ENCODE measurements around the gene TRIM46.

DNA sequence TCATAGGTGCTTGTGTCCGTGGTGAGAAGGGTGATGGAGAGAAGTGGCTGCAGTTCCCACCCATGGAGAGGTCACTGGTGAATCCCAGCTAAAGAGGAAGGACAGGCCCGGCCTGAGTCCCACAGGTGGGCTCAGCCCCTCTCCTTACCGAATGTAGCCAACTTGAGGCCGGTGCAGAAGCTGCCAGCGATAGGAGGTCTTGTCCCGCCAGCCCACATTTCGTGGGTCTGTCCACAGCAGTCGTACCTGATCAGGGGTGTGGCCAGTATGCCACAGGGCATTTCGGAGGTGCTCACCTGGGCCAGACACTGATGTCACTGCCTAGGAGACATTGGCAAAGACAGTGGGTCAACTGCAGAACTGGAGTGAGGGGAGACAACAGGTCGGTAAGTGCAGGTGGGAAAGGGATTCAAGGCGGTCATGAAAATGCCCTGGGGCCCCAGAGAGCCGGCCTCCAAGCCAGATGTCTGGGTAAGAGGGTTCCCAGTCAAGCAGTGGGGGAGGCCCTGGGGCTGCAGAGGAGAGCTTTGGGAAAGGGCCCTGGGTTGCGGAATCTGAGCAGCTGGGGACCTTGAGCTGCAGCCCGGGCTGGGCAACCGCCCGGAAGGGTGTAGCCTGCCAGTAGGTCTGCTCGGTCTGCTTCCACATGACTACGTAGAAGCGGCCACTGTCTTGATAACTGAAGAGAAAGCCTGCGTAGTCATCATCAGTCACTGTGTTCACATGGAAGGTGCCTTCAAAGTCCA, 23.4 kb downstream of the TRIM46 start:
- TF ChIP-seq, protein P1, sequence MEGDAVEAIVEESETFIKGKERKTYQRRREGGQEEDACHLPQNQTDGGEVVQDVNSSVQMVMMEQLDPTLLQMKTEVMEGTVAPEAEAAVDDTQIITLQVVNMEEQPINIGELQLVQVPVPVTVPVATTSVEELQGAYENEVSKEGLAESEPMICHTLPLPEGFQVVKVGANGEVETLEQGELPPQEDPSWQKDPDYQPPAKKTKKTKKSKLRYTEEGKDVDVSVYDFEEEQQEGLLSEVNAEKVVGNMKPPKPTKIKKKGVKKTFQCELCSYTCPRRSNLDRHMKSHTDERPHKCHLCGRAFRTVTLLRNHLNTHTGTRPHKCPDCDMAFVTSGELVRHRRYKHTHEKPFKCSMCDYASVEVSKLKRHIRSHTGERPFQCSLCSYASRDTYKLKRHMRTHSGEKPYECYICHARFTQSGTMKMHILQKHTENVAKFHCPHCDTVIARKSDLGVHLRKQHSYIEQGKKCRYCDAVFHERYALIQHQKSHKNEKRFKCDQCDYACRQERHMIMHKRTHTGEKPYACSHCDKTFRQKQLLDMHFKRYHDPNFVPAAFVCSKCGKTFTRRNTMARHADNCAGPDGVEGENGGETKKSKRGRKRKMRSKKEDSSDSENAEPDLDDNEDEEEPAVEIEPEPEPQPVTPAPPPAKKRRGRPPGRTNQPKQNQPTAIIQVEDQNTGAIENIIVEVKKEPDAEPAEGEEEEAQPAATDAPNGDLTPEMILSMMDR (IDR thresholded peaks at IDR 0.05; ENCODE audit: insufficient read depth, low read length), result no peak
- no peak for TF ChIP-seq POLR2AphosphoS5 (IDR thresholded peaks at IDR 0.05; ENCODE audit: low read depth)
- TF ChIP-seq GABPA (IDR thresholded peaks at IDR 0.05; ENCODE audit: low read depth), result no peak
